DLD1 (cell line): ENCODE results near the gene EXD3.

Experiments used
- in situ Hi-C: cut with HindIII; loops from 2 replicates; pipeline ENCODE4 v1.10.0; 2017; ENCODE audit warnings: low sequenced_read_pairs

The EXD3 gene

DNA sequence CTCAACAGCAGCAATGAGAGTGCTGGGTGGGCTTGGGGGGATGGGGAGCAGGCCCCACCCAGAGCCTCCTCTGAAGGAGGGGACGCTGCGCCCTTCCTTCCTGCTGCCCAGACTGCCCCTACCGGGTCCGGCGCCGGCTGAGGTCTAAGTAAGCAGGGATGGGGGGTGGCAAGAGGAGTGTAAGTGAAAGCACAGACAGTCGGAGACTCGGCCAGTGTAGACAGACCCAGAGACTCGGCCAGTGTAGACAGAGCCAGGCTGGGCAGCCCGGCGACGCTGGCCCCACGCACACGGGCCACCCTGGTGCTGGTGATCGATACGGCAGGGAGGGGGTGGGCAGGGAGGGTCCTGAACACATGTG is 25.6 kb upstream of the EXD3 start:
- in situ Hi-C loops: no loop called here

DNA sequence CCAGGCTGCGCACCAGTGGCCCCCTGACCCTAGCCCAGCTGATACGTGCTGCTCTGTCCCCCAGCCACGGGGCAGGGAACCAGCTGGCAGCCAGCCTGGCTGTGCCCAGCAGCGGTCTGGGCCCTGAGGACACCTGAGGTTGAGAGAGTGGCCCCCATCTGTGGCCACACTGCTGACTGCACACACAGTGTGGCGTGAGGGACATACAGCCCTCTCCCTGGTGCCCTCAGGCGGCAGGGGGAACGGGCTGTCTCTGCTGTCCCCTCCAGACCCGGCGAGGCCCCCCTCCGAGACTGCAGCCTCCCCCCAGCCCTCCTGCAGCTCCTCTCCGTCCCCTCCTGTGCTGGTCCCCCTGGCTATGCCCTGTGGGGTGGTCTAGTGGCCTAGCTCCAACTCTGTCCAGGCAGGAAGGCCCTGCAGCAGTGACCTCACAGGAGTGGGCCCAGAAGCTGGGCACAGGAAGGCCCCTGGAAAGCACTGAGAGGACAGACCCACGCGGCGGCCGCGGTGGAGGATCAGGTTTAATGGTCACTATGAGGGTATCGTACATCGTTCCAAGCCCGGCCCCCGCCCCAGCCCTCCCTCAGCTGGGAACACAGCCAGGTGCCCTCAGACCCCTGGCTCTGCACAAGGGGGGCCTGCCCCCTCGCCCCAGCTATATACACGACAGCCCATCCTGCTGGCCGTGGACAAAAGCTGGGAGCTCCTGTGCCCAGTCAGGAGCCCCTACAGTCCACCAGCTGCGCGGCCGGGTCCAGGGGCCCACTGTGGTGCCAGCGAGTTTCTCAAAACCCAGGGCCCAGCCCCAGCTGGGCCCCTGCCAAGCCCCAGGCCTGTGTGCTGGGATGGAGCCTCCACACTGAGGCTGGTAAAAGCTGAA is 25.0 kb upstream of the EXD3 start:
- in situ Hi-C loops: no loop called here

DNA sequence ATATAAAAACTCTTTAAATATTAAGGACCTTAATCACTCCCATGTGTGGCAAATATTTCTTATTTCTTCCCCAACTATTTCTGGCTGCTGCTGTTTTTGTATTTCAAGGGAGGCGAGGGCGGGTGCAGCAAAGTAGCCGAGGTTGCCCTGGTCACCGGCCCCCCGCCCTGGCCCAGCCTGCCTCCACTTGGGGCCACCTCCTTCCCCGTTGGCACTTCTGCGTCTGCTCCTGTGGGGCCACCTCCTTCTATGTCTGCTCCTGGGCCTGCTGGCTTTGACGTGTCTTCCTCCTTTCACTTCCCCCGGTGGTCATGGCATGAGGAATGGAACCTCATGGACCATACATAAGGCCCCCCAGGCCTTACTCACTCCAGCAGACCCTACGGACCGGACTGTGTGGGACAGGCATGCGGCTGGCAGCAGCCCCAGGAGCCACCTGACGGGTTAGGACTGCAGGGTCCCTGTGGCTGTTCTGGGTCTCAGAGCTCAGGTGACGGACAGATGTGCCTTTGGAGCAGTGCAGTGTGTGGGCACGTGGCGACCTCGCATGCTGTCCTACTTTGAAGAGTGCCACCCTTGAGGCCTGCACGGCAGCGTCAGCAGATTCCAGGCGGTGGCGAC is 24.0 kb upstream of the EXD3 start:
- in situ Hi-C loops: no loop called here

DNA sequence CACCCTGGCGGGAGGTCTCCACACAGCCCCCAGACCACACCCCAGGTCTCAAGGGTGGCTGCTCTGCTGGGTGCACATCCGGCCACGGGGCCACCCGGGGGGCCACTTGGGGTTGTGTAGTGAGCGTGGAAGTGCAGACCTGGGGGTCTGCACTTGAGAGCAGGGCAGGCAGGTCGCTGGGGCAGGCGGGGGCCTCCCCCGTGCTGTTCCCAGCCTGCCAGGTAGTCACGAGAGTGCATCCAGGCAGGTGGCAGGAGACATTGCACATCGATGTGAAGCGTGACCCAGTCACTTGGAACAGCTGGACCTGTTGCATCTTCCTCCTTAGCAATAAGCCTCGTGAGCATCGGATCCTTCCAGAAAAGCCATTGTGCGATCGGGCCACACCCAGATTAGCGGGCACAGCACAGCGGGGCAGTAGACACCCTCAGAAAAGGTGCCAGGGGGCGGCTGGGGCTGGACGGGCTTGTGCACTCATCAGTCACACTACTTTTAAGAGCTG is 23.0 kb upstream of the EXD3 start:
- in situ Hi-C loops: no loop called here

DNA sequence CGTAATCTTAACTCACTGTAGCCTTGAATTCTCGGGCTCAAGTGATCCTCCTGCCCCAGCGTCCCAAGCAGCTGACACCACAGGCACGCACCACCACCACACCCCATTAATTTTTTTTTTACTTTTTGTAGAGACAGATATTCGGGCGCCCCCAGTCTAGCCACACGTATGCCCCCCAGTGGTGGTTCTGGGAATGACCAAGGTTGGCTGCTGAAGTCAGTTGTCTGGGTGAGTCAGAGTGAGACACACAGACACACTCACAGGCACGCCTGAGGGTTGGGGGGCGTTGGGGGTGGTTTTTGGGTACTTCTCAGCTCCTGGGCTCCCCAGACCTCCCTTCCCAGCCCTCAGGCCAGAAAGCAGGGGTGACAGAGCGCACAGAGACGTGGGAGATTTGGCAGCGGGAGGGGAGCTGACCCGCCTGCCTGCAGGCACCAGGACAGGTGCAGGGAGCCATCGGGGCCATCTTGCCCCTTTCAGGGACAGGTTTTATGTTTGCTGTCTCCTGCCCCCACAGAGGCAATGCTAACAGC is 22.4 kb upstream of the EXD3 start:
- in situ Hi-C loops: no loop called here

DNA sequence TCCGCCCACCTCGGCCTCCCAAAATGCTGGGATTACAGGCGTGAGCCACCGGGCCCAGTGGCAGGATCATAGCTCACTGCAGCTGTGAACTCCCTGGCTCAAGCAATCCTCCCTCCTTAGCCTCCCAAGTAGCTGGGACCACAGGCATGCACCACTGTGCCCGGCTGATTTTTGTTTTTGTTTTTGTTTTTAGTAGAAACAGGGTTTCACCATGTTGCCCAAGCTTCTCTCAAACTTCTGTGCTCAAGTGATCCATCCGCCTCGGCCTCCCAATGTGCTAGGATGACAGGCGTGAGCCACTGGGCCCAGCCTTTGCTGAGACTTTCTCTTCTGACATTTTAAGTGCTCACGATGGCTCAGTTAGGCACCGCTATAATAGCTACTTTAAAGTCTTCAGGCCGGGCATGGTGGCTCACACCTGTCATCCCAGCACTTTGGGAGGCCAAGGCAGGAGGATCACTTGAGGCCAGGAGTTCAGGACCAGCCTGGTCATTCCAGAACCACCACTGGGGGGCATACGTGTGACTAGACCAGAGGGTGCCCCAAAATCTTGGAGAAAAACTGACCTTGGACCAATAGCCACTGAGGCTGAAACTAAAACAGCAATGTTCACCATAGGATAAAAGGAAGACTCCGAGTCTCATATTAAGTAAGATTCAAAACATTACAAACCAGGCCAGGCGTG is 21.3 kb upstream of the EXD3 start:
- in situ Hi-C loops: no loop called here

DNA sequence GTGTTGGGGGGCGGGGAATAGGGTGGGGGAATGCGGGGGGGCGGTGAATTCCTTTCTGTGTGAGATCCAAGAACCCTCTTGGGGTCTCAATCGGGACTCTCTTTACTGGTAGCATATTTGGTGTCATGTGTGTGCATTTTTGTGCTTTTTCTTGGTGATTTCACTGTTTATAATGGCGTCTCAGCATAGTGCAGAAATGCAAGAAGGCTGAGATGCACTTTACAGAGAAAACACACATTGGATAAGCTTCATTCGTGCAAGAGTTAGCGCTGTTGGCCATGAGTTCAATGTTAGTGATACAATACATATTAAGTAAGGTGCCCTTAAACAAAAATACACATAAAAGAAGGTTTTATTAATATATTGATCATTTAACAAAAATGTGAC is 19.0 kb upstream of the EXD3 start:
- in situ Hi-C loops: no loop called here

DNA sequence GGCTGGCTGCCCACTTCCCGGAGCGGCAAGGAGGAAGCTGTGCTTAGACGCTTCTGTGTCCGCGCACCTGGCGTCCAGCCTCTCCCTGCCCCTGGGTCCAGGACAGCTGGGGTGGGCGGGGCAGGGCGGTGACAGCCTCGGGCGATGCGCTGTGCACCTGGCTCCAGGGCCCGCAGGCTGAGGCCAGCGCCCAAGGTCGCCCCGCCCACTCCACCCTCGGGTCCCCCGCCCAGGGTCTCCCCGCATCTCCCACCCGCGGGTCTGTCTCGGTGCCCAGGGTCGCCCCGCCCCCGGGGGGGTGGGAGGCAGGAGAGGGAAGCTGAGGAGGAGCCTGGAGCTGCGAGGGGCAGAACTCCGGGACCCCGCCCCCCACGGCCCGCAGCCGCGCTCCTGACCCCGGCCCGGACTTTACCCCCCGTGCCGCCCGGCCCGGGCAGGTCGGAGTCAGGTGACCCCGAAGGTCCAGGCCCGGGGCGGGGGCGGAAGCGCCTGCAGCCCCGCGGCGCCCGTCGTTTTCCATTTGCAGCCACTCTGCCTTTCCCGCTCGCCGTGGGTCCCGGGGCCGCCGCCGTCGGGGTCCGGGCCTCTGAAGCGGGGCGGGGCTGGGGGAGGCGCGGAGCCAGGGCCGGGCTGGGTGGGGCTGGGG is 18.4 kb upstream of the EXD3 start, which contains the start of gene ENTPD8:
TSS of gene ENTPD8 (minus strand) at position 69 of the 646 bp plus-strand sequence. CDS start 3,072 bp downstream, outside the sequence.
- in situ Hi-C loops: no loop called here

DNA sequence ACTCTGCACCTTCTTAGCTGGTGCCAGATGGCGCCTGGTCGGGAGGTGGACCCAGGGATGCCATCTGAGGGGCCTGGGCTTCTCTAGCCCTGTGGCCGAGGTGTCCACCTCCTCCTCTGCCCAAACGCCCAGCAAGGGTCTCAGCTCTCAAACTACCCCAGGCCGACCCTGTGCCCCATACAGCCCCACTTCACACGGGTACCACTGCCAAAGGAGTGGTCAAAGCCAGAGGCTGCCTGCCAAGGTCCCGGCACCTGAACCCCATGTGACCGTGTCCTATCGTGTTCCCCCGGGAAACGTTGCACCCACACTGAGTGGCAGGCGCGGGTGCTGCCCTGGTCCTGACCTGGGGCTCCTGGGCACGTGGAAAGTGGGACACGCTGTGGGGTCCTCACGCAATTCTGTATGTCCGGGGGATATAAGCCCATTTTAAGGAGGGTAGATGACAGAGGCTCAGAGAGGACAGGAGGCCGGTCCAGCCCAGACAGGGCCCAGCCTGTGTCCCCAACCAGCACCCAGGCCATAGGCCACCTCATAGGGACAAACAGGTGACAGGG is 16.3 kb upstream of the EXD3 start:
- in situ Hi-C loops: no loop called here

DNA sequence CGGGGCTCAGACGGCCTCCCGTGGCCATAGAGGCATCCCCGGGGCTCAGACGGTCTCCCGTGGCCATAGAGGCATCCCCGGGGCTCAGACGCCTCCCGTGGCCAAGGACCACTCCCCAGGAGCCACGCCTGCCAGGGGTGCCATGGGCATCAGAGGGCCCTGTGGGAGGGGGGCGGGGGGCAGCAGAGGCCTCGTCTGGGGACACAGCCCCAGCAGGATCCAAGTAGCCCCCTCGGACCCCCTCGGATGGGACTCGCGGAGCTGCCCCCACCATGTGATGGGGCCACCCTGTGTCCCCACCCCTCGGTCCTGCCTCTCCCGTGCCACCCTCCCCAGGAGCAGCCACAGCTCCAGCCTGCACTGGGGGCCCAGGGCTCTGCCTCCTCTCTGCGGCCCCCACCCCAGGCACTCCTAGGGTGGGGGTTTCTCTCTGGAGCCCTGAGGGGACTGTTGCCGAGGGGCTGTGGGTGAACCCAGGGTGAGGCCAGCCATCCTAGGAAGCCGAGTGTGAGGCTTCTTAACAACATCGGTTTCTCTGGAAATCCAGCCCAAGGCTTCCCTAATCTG is 15.7 kb upstream of the EXD3 start:
- in situ Hi-C loops: no loop called here

DNA sequence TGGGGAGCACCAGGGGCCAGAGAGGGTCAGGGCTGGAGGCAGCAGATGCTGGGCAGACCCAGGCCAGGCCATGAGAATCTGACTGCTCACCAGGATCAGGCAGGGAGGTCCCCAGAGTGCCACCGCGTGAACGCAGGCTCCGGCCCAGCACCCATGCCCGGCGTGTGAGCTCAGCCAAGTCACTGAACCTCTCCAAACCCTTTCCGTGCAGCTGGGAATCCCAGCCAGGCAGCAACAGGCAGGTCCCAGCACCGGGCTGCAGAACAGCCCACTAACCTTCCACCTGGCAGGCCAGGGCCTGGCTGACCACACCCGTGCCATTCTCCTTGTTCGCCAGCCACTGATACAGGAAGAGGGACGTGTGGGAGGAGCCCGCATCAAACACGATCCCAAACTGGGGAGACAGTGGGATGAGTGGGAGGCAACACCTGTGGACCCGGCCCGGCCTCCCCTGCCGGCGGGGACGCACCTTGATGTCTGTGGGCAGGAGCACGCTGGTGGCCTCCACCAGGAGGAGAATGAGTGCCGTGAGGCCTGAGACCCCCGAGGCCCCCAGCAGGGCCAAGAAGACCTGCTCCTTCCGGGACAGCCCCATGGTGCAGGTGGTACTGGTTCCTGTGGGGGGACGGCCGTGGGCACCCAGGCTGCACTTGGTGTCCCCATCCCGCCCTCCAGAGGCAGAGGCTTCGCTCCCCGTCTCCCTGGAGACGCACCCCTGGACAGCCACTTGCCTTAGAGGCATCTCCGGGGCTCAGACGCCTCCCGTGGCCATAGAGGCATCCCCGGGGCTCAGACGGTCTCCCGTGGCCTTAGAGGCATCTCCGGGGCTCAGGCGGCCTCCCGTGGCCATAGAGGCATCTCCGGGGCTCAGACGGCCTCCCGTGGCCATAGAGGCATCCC is 15.0 kb upstream of the EXD3 start:
- in situ Hi-C loops: no loop called here

DNA sequence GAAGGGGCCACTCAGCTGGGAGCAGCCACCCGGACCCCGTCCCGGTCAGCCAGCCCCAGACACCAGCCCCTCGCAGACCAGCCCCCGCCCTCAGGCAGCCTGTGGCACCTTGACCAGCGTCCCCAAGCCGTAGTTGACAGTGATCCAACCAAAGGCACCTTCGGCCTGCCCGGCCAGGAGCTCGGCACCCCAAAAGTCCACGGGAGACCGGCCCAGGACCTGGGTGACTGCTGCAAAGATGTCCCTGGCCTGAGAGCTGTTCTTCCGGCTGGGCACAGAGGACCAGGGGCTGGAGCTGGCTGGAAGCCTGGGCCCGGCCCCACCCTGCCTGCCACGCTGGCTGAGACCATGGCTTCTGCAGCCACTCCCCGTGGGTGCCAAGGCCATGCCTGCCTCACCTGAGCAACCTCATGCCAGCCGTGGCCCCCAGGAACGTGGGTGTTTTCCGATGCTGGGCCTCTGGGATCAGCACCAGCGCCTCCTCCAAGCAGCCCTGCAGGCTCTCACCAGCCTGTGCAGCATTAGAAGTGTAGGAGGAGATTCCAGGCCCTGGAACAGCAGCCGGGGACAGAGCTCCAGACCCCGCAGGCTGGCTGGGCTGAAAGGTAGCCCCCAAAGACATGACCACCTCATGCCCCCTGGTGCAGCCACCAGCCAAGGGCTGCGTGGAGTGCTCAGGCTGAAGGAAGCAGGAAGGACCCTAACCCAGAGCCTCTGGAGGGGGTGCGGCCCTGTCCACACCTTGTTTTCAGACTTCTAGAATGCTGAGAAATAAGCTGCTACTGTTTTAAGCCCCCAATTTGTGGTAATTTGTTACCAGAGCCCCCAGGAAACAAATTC is 14.0 kb upstream of the EXD3 start:
- in situ Hi-C loops: no loop called here

DNA sequence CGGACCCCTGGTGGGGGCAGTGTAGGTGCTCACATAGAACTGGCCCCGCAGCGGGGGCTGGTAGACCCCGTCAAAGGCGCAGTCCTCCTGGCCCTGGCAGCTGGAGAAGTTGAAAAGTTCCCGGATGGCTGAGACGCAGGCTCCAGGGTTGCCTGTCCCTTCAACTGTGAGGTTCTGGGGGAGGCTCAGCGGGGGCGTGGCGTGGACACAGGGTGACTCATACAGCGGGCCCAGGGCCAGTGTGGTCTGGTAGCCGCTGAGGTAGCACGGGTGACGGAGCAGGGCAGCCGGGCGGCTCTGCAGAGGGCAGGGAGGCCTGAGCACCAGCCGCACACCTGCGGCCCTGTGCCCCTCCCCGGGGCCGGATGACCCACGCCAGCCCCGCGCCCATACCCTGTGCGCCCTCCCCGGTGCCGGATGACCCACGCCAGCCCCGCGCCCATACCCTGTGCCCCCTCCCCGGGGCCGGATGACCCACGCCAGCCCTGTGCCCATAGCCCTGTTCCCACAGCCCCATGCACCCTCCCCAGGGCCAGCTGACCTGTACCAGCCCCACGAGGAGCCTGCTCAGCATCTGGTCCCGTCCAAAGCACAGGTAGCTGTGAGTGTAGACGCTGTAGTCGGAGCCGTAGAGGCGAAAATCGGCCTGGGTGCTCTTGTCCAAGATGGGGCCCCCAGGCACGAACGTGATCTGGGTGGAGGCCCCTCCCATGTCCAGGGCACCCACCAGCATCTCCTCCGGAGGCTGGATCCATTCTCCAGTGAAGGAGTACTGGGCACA is 13.2 kb upstream of the EXD3 start:
- in situ Hi-C loops: no loop called here

DNA sequence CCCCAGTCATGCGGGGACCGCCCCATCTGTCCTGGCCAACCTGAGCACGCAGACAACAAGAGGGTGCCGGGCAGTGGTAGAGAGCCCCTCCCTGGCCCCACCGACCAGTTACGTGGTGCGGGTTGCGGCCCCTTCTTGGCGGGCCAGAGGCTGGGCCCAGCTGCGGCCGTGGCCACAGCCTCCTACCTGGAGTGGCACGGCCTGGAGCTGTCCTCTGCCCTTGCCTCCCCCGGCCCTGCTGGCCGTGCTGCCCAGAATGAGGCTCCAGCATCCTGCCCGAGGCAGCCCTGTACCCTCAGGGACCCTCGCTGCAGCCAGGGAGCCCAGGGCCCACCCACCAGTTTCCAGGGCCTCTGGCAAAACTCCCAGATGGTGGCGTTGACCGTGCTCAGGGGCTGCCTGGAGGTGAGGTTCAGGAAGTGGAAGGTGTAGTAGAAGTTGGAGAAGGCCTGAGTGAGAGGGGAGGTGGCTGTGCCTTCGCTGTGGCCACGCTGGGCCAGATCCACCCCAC is 12.5 kb upstream of the EXD3 start:
- in situ Hi-C loops: no loop called here

DNA sequence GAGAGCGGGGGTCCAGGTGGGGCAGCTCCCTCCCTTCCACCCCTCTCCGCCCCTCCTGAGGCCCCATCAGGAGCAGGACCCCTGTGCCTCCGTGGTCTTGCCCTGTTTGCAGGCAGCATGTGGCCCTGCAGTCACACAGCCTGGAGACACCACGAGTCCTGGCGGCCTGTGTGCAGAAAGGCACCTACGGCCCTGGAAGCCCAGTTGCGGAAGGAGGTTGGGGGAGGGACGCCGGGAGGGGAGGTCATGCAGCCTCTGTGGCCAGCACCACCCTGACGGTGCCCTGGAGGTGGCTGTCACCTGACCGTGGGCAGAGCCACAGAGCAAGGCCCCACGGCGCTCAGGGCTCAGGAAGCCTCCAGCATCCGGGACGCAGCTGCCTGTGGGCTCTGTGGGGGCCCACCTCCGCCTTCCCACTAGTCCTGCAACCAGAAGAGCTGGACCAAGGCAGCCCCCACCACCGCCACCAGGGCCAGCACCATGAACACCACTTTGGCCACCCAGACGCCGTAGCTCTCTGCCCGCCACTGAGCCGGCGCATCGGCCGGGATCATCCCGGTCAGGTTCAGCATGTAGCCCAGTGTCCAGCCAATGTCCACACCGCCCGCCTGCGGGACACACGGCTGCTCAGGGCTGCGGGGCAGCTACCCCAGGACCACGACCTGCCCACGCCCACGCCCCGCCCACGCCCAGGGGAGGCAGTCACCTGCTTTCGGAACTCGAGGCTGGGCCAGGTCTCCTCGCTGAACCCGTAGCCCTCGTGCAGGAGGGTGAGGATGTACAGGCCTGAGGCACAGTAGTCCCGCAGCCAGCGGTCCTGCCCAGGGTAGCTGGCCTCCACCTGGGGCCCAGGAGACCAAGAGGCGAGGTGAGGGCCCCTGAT is 11.8 kb upstream of the EXD3 start:
- in situ Hi-C loops: no loop called here

DNA sequence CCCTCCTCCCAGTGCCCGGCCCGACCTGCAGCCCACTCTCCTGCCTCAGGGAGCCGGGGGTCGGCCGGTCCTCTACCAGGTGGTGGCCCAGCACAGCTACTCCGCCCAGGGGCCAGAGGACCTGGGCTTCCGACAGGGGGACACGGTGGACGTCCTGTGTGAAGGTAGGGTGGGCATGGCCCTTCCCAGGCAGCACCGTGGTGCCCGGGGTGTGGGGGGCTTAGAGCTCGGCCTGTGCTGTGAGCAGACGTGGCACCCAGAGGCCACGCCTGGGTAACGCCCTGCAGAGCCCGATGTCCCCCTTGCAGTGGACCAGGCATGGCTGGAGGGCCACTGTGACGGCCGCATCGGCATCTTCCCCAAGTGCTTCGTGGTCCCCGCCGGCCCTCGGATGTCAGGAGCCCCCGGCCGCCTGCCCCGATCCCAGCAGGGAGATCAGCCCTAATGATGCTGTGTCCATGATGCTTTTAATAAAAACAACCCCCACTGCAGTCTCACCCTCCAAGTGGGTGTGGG is 11.0 kb upstream of the EXD3 start:
- in situ Hi-C loops: no loop called here
